WTC11 (cell line): ENCODE data around the gene ZCCHC4. TPM values are rescaled to one million over a fixed set of nuclear protein-coding genes. Genes with fewer than 3 reads are reported as not detected.

Experiments
- ATAC-seq: fragments of 200-7000 bp; cut with Tn5 transposase; 2 replicates; pipeline ENCODE4 v1.10.0; 2021; ENCODE audit warnings: mild to moderate bottlenecking, moderate library complexity
- CTCF ChIA-PET: fragments of 300-600 bp; sonication (Branson Sonifier 250); formaldehyde crosslinking; loops from one replicate; lab custom pipeline; 2021; ENCODE audit warnings: antibody characterized with exemption; lab: Charles Lee
- POLR2A ChIA-PET: fragments of 350-600 bp; sonication (Branson Sonifier 250); formaldehyde crosslinking; loops from one replicate; lab custom pipeline; 2021; ENCODE audit warnings: antibody characterized with exemption; lab: Charles Lee
- DNase-seq: peaks from one replicate; pipeline ENCODE4 v3.0.0; 2021; ENCODE audit warnings: low spot score
- H3K27ac Mint-ChIP-seq: 2 replicates; pipeline ENCODE4 v1.8.0; 2021; ENCODE audit warnings: mixed read lengths
- H3K27me3 Mint-ChIP-seq: 2 replicates; pipeline ENCODE4 v1.8.0; 2021; ENCODE audit warnings: low read depth, mild to moderate bottlenecking, moderate library complexity, mixed read lengths
- H3K36me3 Mint-ChIP-seq: 2 replicates; pipeline ENCODE4 v1.8.0; 2021; ENCODE audit warnings: mixed read lengths
- H3K4me1 Mint-ChIP-seq: 2 replicates; pipeline ENCODE4 v1.8.0; 2022; ENCODE audit warnings: mixed read lengths
- H3K4me3 Mint-ChIP-seq: 2 replicates; pipeline ENCODE4 v1.8.0; 2021; ENCODE audit warnings: mild to moderate bottlenecking, moderate library complexity, mixed read lengths
- H3K9me3 Mint-ChIP-seq: 2 replicates; pipeline ENCODE4 v1.8.0; 2021; ENCODE audit warnings: mixed read lengths
- HMGA2 ChIP-seq: fragments of 250-450 bp; sonication (Bioruptor Pico); IDR thresholded peaks from 2 replicates; pipeline ENCODE4 v1.4.0; 2021; ENCODE audit warnings: mild to moderate bottlenecking, moderate library complexity
- JUN ChIP-seq: sonication (generic); formaldehyde crosslinking; IDR thresholded peaks from 2 replicates; pipeline ENCODE4 v1.8.0; 2023; ENCODE audit warnings: mild to moderate bottlenecking, missing genetic modification reagents
- RORB ChIP-seq: fragments of 250-450 bp; sonication (Bioruptor Pico); IDR thresholded peaks from 2 replicates; pipeline ENCODE4 v1.9.0; 2021; ENCODE audit warnings: mild to moderate bottlenecking
- SMAD3 ChIP-seq: sonication (generic); formaldehyde crosslinking; IDR thresholded peaks from 2 replicates; pipeline ENCODE4 v1.8.0; 2022; ENCODE audit warnings: missing genetic modification reagents, mild to moderate bottlenecking, borderline replicate concordance
- SP1 ChIP-seq: sonication (generic); formaldehyde crosslinking; conservative IDR thresholded peaks from 2 replicates; pipeline ENCODE4 v1.8.1; 2022; ENCODE audit warnings: missing genetic modification reagents
- TCF7 ChIP-seq: sonication (generic); formaldehyde crosslinking; IDR thresholded peaks from 2 replicates; pipeline ENCODE4 v1.8.0; 2022; ENCODE audit warnings: mild to moderate bottlenecking, low read depth, missing genetic modification reagents, moderate library complexity
- ZNF396 ChIP-seq: fragments of 250-450 bp; sonication (Bioruptor Pico); IDR thresholded peaks from 2 replicates; pipeline ENCODE4 v1.8.0; 2021; ENCODE audit warnings: mild to moderate bottlenecking, moderate library complexity, borderline replicate concordance
- ZNF423 ChIP-seq: fragments of 250-450 bp; sonication (Bioruptor Pico); IDR thresholded peaks from 2 replicates; pipeline ENCODE4 v2.1.2; 2022; ENCODE audit warnings: mild to moderate bottlenecking, moderate library complexity
- total RNA-seq: library from RNA; stranded (reverse); gene quantifications from 3 replicates; pipeline ENCODE4 v1.2.3, GENCODE V29; 2021
- TF ChIP-seq, protein P1 (sequence below): sonication (generic); formaldehyde crosslinking; IDR thresholded peaks from 2 replicates; pipeline ENCODE4 v1.8.1; 2022; ENCODE audit warnings: mild to moderate bottlenecking, moderate library complexity, missing genetic modification reagents
- TF ChIP-seq, protein P2 (sequence below): fragments of 200-600 bp; IDR thresholded peaks from 2 replicates; pipeline ENCODE4 v1.8.0; 2022; ENCODE audit warnings: antibody characterized with exemption
- TF ChIP-seq, protein P3 (sequence below): sonication (generic); formaldehyde crosslinking; IDR thresholded peaks from 2 replicates; pipeline ENCODE4 v1.8.0; 2023; ENCODE audit warnings: missing genetic modification reagents
- TF ChIP-seq, protein P4 (sequence below): sonication (generic); formaldehyde crosslinking; IDR thresholded peaks from 2 replicates; pipeline ENCODE4 v1.8.1; 2023; ENCODE audit warnings: mild to moderate bottlenecking, missing genetic modification reagents, borderline replicate concordance
- TF ChIP-seq, protein P5 (sequence below): fragments of 250-450 bp; sonication (Bioruptor Pico); IDR thresholded peaks from 2 replicates; pipeline ENCODE4 v1.8.0; 2021; ENCODE audit warnings: mild to moderate bottlenecking
- TF ChIP-seq, protein P6 (sequence below): sonication (generic); formaldehyde crosslinking; IDR thresholded peaks from 2 replicates; pipeline ENCODE4 v1.8.1; 2023; ENCODE audit warnings: mild to moderate bottlenecking, missing genetic modification reagents

ZCCHC4 gene
- total RNA-seq, 1 experiment from 2014 or later: 13.6 TPM

DNA sequence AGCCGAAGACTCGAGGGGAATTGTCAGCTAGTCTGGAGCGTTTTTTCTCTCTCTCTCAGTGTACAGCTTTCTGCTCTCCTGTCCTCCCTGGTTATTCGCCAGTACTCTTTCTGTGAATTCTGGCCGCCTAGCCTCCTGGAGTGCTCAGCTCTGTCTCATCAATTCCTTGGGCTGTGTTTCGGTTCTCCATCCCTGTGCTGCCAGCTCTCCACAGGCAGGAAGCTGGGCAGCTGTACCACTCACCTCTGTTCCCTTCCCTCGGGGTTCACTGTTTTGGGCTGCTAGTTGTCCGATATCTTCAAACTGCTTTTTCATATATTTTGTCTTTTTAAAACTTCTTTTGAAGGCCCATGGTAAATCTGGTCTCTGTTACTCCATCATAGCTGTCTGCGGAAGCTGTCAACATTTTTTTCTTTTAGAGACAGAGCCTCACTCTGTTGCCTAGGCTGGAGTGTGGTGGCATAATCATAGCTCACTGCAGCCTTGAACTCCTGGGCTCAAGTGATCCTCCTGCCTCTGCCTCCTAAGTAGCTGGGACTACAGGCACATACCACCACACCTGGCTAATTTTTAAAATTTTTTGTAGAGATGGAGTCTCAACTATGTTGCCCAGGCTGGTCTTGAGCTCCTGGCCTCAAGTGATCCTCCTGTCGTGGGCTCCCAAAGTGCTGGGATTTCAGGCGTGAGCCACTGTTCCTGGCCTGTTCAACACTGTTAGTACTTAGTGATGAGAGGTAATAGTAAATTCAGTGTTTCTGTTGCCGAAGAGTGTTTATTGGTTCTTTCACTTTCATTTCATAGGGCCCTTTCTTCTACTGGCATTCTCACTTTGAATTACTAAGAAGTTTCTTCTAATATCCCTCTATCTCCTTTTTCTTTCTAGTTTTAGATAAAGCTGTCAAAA lies 18.6 kb downstream of the ZCCHC4 start:
- Mint-ChIP-seq H3K27me3 (no peaks in the 10 kb centered on the region), H3K27ac (no peak overlapping the region), H3K4me3 (no peak overlapping the region), H3K9me3 (no peaks in the 10 kb centered on the region), H3K36me3 (no peaks in the 10 kb centered on the region), H3K4me1 (no peaks in the 10 kb centered on the region)
- ChIA-PET CTCF (interaction anchor here (1.2 to 2.5 kb wide), 3 partner anchors 19 to 69 kb away, joined by 3 to 13 read pairs (median 8); partner anchors contain the start of gene ZCCHC4), POLR2A (no interaction called here)
- TF ChIP-seq JUN (CRISPR knock-in tag): no peak
- no peak for TF ChIP-seq ZNF396 (CRISPR knock-in tag)
- TF ChIP-seq, protein P1, sequence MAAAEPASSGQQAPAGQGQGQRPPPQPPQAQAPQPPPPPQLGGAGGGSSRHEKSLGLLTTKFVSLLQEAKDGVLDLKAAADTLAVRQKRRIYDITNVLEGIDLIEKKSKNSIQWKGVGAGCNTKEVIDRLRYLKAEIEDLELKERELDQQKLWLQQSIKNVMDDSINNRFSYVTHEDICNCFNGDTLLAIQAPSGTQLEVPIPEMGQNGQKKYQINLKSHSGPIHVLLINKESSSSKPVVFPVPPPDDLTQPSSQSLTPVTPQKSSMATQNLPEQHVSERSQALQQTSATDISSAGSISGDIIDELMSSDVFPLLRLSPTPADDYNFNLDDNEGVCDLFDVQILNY (CRISPR knock-in tag): no peak
- TF ChIP-seq, protein P2, sequence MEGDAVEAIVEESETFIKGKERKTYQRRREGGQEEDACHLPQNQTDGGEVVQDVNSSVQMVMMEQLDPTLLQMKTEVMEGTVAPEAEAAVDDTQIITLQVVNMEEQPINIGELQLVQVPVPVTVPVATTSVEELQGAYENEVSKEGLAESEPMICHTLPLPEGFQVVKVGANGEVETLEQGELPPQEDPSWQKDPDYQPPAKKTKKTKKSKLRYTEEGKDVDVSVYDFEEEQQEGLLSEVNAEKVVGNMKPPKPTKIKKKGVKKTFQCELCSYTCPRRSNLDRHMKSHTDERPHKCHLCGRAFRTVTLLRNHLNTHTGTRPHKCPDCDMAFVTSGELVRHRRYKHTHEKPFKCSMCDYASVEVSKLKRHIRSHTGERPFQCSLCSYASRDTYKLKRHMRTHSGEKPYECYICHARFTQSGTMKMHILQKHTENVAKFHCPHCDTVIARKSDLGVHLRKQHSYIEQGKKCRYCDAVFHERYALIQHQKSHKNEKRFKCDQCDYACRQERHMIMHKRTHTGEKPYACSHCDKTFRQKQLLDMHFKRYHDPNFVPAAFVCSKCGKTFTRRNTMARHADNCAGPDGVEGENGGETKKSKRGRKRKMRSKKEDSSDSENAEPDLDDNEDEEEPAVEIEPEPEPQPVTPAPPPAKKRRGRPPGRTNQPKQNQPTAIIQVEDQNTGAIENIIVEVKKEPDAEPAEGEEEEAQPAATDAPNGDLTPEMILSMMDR: no peak
- TF ChIP-seq, protein P3, sequence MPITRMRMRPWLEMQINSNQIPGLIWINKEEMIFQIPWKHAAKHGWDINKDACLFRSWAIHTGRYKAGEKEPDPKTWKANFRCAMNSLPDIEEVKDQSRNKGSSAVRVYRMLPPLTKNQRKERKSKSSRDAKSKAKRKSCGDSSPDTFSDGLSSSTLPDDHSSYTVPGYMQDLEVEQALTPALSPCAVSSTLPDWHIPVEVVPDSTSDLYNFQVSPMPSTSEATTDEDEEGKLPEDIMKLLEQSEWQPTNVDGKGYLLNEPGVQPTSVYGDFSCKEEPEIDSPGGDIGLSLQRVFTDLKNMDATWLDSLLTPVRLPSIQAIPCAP (CRISPR knock-in tag): no peak
- no peak for TF ChIP-seq SP1
- TF ChIP-seq RORB (CRISPR knock-in tag): no peak
- TF ChIP-seq, protein P4, sequence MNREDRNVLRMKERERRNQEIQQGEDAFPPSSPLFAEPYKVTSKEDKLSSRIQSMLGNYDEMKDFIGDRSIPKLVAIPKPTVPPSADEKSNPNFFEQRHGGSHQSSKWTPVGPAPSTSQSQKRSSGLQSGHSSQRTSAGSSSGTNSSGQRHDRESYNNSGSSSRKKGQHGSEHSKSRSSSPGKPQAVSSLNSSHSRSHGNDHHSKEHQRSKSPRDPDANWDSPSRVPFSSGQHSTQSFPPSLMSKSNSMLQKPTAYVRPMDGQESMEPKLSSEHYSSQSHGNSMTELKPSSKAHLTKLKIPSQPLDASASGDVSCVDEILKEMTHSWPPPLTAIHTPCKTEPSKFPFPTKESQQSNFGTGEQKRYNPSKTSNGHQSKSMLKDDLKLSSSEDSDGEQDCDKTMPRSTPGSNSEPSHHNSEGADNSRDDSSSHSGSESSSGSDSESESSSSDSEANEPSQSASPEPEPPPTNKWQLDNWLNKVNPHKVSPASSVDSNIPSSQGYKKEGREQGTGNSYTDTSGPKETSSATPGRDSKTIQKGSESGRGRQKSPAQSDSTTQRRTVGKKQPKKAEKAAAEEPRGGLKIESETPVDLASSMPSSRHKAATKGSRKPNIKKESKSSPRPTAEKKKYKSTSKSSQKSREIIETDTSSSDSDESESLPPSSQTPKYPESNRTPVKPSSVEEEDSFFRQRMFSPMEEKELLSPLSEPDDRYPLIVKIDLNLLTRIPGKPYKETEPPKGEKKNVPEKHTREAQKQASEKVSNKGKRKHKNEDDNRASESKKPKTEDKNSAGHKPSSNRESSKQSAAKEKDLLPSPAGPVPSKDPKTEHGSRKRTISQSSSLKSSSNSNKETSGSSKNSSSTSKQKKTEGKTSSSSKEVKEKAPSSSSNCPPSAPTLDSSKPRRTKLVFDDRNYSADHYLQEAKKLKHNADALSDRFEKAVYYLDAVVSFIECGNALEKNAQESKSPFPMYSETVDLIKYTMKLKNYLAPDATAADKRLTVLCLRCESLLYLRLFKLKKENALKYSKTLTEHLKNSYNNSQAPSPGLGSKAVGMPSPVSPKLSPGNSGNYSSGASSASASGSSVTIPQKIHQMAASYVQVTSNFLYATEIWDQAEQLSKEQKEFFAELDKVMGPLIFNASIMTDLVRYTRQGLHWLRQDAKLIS (CRISPR knock-in tag): no peak
- no peak for TF ChIP-seq ZNF423
- no peak for TF ChIP-seq SMAD3 (CRISPR knock-in tag)
- TF ChIP-seq, protein P5, sequence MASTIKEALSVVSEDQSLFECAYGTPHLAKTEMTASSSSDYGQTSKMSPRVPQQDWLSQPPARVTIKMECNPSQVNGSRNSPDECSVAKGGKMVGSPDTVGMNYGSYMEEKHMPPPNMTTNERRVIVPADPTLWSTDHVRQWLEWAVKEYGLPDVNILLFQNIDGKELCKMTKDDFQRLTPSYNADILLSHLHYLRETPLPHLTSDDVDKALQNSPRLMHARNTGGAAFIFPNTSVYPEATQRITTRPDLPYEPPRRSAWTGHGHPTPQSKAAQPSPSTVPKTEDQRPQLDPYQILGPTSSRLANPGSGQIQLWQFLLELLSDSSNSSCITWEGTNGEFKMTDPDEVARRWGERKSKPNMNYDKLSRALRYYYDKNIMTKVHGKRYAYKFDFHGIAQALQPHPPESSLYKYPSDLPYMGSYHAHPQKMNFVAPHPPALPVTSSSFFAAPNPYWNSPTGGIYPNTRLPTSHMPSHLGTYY (CRISPR knock-in tag): no peak
- no peak for TF ChIP-seq TCF7
- TF ChIP-seq HMGA2 (CRISPR knock-in tag): no peak
- TF ChIP-seq, protein P6, sequence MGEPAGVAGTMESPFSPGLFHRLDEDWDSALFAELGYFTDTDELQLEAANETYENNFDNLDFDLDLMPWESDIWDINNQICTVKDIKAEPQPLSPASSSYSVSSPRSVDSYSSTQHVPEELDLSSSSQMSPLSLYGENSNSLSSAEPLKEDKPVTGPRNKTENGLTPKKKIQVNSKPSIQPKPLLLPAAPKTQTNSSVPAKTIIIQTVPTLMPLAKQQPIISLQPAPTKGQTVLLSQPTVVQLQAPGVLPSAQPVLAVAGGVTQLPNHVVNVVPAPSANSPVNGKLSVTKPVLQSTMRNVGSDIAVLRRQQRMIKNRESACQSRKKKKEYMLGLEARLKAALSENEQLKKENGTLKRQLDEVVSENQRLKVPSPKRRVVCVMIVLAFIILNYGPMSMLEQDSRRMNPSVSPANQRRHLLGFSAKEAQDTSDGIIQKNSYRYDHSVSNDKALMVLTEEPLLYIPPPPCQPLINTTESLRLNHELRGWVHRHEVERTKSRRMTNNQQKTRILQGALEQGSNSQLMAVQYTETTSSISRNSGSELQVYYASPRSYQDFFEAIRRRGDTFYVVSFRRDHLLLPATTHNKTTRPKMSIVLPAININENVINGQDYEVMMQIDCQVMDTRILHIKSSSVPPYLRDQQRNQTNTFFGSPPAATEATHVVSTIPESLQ (CRISPR knock-in tag): no peak
- ATAC-seq (no peak), DNase-seq (no peak)
